GM12892 (cell line): ENCODE results near the gene ASF1B.

ENCODE experiments used
- POLR2A ChIP-seq: IDR thresholded peaks from 2 replicates; pipeline ENCODE4 v1.6.1; 2011; ENCODE audit warnings: low read depth, low read length, control low read depth
- POLR2AphosphoS5 ChIP-seq: IDR thresholded peaks from 2 replicates; pipeline ENCODE4 v1.6.1; 2011; ENCODE audit warnings: low read depth, low read length, control low read depth

DNA sequence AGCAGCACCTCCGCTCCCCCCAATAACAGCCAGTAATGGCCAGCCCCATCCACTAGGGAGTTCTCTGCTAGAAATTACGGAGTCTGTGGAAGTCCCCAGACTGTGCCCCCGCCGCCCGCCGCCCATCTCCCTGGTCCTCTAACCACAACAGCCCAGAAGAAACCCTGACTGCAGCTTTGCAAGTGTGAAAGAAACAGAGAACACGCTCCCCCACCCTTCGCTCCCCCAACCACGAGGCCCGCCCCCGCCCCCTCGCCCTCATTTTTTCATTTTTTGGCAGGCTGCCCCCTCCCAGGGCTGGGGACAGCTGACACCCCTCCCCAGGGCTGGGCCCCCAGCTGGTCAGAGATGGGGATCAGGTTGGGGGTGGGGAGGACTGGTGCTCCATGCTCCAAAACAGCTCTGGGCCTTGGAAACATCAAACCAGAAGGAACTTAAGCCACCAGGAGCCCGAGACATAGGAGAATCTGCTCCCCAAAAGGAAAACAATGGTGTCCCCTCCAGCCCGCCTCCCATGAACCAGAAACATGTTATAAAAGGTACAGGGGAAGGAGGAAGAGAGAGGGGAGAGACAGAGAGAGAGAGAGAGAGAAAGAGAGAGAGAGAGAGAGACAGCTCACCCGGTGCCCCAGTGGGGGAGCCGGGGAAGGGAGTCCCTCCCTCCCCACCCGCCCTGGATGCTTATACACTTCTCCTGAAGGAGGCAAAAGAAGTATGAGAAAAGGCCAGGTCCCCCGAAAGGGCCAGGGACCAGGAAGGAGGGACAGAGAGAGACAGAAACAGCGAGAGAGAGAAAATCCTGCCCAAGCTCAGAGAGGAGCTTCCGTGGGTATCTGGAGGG is 29.8 kb upstream of the ASF1B start:
- no peak for TF ChIP-seq POLR2AphosphoS5
- no peak for TF ChIP-seq POLR2A
